Measurements from ENCODE around the gene LRRC23.
A peak's percentile ranks its signal among the peaks of the same experiment; 100 is the strongest.

DNA sequence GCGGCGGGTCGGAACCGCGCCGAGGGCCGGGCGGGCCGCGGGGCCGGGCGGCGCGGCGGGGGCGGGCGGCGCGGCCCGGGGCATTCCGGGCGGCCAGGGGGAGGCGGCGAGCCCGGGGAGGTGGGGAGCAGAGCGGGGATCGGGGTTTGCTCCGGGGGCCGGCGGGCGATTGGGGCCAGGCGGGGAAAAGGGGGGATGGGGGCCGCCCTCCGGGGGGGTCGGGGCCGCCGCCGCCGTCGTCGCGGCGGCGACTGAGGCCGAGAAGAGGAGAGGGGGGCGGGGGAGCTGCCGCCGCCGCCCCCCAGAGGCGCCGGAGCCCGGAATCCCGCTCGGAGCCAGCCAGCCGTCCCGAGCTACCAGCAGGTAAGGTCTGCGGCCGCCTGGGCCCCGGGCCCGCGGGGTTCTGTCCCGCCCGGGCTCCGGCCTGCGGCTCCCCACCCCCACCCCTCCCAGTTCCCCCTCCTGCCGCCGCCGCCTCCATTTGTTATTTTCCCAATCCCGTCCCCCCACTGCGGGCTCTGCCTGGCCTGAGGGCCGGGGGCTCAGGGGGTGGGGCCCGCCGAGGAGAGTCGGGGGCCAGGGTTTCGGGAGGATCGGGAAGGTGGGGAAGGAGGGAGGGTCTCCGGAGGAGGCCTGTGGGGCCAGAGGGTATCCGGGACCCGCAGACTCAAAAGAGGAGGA is 23.5 kb downstream of the LRRC23 start:
- TF ChIP-seq, protein P1, sequence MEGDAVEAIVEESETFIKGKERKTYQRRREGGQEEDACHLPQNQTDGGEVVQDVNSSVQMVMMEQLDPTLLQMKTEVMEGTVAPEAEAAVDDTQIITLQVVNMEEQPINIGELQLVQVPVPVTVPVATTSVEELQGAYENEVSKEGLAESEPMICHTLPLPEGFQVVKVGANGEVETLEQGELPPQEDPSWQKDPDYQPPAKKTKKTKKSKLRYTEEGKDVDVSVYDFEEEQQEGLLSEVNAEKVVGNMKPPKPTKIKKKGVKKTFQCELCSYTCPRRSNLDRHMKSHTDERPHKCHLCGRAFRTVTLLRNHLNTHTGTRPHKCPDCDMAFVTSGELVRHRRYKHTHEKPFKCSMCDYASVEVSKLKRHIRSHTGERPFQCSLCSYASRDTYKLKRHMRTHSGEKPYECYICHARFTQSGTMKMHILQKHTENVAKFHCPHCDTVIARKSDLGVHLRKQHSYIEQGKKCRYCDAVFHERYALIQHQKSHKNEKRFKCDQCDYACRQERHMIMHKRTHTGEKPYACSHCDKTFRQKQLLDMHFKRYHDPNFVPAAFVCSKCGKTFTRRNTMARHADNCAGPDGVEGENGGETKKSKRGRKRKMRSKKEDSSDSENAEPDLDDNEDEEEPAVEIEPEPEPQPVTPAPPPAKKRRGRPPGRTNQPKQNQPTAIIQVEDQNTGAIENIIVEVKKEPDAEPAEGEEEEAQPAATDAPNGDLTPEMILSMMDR (IDR thresholded peaks at IDR 0.05): no peak
- peak in 1 of 2 donors; percentile 7 for TF ChIP-seq POLR2A (IDR thresholded peaks at IDR 0.05)

All from sigmoid colon (tissue), 3 donors.